HG03103 (cell line): ENCODE data around the gene GP1BB.
"Not testable (repeated sequence)": the region's sequence is repeated elsewhere in the genome, so short reads cannot be mapped to it uniquely, and the experiment has no call there.

Source experiments
- ATAC-seq: cut with Tn5 transposase; IDR thresholded peaks from one replicate; pipeline ENCODE4 v1.9.1; 2021; ENCODE audit warnings: low read depth; ENCODE audit not compliant: unreplicated experiment

GP1BB gene

DNA sequence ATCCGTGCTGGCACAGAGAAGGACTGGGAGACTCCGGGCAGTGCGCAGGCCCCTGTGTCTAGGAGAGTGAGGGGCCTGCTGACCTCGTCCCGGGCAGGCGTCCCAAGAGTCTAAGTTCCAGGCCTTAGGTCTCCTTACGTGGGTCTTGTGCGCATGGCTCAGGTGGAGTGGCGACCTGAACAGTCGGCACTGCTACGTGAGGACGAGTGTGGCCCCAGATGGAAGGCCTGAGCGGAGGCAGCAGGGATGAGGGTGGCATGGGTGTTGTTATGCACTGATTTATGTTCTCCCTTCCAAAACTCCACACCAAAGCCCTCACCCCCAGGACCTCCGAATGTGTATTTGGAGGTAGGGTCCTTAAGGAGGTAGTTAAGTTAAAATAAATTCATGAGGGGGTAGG lies 29.8 kb upstream of the GP1BB start:
- ATAC-seq, result no peak

GRCh38 chr22:19693981-19694670 lies 29.2 kb upstream of the GP1BB start:
- no peak for ATAC-seq

DNA sequence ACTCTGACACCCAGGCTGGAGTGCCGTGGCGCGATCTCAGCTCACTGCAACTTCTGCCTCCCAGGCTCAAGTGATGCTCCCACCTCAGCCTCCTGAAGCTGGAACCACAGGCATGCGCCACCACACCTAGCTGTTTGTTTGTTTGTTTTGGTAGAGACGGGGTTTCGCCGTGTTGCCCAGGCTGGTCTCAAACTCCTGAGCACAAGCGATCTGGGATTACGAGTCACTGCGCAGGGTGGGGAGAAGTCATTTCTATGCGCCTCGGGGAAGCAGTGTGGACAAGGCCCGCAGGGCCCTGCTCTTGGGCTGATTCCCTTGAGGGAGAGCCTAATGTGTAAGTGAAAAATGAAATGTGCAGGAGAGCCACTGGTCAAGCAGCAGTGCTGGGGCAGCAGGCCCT lies 28.6 kb upstream of the GP1BB start:
- no peak for ATAC-seq

DNA sequence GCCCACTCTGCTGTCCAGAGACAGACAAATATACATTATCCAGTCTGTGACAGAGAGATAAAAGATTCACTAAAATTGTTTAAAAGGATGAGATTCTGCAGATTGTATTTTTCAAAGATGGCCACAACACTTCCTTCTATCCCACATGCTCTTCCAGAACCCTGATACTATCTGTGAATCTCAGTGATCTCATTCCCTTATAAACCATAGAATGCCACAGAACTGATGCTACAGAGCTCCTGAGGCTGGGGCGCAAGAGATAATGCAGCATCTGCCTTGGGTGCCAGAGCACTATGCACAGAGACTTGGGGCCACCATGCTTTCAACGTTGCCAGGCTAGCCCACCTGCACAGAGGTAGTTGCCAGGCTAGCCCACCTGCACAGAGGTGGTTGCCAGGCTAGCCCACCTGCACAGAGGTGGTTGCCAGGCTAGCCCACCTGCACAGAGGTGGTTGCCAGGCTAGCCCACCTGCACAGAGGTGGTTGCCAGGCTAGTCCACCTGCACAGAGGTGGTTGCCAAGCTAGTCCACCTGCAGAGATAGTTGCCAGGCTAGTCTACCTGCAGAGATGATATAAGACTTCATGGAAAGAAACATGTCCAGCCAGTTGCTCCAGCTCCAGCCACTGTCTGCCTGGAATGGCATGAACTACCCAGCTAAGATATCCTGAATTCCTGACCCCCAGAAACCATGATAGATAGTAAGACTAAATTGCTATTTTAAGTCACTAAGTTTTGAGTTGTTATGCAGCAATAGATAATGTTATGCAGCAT lies 26.6 kb upstream of the GP1BB start:
- no peak for ATAC-seq

DNA sequence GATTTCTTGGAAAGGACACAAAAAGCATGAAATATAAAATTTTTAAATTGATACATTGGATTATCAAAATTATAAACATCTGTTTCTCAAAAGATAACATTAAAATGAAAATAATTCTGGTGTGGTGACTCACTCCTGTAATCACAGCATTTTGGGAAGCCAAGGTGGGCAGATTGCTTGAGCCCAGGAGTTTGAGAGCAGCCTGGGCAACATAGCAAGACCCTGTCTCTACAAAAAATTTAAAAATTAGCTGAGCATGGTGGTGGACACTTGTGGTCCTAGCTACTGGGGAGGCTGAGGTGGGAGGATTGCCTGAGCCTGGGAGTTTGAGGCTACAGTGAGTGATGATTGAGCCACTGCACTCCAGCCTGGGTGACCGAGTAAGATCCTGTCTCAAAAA lies 25.5 kb upstream of the GP1BB start:
- not testable (repeated sequence) for ATAC-seq

DNA sequence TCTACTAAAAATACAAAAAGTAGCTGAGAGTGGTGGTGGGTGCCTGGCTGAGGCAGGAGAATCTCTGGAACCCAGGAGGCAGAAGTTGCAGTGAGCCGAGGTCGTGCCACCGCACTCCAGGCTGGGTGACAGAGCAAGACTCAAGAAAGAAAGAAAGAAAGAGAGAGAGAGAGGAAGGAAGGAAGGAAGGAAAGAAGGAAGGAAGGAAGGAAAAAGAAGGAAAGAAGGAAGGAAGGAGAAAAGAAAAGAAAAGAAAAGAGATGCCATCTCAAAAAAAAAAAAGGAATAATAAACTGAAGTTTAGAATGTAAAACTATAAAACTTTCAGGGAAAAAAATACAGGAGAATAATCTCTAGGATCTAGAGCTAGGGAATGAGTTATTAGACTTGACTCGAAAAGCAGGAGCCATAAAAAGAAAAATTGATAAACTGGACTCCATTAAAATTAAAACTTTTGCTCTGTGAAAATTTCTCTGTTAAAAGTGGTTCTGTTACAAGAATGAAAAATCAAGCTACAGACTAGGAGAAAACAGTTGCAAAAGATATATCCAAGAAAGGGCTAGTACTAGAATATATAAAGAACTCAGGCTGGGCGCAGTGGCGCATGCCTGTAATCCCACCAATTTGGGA lies 22.4 kb upstream of the GP1BB start:
- no peak for ATAC-seq

- no peak for ATAC-seq
These were observed 21.8 kb upstream of the GP1BB start for GRCh38 chr22:19701420-19702145.

DNA sequence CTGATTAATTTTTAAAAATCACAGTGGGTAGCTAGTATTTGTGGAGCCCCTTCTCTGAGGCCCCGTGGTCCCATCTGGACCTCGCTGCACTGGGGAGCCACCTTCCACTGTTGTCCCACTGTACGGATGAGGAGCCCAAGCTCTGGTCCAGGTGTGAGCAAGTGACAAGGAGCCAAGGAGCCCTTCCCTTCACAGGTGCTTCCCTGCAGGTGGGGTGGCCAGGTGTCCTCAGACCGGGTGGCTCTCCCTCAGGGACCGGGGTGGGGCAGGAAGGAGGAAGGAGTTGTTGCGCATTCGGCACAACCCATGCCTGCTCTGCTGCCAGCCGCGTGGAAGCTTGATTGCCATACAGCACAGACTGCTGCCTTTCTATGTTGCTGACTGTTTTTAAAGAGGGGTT lies 19.5 kb upstream of the GP1BB start:
- no peak for ATAC-seq

GRCh38 chr22:19704355-19705015 lies 18.9 kb upstream of the GP1BB start:
- ATAC-seq, result no peak

DNA sequence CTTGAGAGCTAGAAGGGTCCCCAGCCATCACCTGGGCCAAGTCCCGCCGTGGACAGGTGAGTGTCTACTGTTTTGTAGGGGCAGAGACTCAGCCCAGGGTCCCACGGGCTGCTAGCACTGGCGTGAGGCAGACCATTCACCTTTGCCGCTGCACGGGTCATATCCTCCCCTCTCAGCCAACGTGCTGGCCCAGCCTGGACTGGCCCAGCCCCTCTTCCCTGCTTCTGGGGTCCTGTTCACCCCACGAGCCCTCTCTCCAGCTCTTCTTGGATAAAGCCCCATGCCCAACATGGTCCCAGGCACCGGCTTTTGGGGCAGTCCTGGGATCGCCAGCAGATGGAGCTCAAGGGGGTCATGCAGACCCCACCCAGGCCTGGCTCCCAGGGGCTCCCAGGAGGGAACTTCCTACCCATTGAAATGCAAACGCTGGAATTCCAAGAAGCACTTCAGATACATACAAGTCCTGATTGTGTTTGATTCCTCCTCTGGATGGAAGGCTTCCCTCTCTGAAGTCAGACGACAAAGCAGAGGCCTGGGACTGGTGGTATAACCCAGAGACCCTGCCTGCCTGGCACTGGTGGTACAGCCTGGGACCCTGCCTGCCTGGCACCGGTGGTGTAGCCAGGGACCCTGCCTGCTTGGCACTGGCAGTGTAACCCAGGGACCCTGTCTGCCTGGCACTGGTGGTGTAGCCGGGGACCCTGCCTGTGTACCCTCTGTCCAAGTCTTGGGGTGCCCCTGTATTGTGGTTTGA lies 18.0 kb upstream of the GP1BB start:
- ATAC-seq, result no peak

GRCh38 chr22:19706661-19707151 lies 16.6 kb upstream of the GP1BB start:
- no peak for ATAC-seq

- no peak for ATAC-seq
These were observed 15.7 kb upstream of the GP1BB start for GRCh38 chr22:19707347-19708290.

DNA sequence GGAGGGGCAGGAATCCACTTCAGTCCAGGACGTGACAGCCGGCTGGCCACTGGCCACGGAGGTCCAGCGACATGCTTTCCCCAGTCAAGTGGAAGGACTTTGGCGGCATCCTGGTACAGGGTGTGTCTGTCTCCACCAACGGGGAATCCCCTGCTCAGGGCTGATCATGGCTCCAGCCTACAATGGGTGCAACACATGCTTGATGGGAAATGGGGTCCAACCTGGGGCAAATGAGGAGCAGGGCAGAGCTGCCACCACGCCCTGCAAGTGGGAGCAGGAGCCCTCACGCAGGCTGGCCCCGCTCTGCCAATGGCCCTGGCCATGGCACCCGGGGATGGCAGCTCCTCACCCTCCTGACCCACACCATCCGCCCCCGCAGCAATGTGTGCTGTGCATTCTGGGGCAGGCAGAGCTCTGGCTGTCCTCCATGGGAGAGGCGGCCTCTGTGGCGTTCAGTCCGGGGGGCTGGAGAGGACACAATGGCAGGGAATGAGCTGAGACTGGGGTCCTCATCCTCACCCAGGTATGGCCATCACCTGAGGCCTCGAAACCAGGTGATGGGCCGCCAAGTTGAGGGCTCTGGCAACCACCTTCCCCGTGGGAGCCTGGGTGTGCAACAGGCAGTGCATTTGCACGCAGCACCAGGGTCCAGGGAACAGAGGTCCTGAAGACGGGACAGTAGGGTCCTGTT lies 14.9 kb upstream of the GP1BB start:
- no peak for ATAC-seq

DNA sequence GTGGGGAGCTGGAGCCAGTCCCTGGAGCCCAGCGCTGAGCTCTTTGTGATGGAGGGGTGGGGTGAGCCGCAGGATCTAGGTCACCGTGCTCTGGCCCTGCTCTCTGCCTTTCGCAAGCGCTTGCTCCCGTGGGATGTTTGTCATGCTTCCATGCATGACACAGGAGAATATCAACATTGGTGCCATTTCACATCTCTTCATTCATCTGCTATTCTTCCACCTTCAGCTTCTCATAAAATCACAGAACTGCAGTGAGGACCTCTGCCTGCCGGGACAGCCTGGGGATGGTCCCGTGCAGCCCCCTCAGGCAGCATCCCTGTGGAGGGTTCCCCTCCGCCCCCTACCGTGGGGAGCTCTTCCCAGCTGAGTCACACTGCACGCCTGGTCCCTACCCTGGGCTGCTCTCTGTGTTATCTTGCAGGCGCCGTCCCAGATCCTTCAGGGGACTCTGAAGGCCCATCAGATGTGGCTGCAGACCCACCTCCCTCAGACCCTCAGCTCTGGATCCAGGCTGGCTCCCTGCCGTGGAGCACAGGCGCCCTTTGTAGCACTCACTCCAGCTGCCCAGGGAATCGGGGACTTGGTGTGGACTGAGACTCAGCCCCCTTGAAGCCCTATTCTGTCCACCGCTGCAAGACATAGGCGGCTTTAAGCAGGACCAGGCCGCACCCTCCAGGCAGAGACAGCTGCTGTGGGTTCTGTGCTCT lies 14.1 kb upstream of the GP1BB start:
- ATAC-seq, result no peak

- ATAC-seq, result no peak
These were observed 13.1 kb upstream of the GP1BB start for GRCh38 chr22:19710020-19710768.

- no peak for ATAC-seq
These were observed 12.6 kb upstream of the GP1BB start for GRCh38 chr22:19710769-19711106.

DNA sequence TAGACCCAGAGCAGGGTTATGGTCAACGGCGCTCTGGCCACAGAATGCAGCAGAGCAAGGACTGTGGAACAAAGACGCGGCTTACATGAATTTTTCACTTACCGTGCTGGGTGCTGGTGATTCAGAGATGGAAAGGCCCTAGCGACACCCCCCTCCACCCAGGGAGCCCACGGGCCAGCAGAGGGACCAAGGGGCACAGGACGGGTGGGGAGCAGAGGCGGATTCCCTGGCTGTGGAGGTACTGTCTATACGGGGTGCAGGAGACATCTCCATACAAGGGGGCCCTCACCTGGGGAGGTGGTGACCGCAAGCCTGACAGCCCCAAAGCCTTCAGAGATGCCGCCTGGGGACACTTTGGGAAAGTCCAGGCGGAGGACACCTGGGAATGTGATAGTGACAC lies 10.1 kb upstream of the GP1BB start:
- ATAC-seq, result no peak
